NCI-H774 (cell line): ENCODE results near the gene IGSF9.
A peak's percentile ranks its signal among the peaks of the same experiment; 100 is the strongest.

Experiments
- DNase-seq: peaks from one replicate; lab custom pipeline; 2025; lab: John Stamatoyannopoulos, UW

IGSF9 gene, protein sequence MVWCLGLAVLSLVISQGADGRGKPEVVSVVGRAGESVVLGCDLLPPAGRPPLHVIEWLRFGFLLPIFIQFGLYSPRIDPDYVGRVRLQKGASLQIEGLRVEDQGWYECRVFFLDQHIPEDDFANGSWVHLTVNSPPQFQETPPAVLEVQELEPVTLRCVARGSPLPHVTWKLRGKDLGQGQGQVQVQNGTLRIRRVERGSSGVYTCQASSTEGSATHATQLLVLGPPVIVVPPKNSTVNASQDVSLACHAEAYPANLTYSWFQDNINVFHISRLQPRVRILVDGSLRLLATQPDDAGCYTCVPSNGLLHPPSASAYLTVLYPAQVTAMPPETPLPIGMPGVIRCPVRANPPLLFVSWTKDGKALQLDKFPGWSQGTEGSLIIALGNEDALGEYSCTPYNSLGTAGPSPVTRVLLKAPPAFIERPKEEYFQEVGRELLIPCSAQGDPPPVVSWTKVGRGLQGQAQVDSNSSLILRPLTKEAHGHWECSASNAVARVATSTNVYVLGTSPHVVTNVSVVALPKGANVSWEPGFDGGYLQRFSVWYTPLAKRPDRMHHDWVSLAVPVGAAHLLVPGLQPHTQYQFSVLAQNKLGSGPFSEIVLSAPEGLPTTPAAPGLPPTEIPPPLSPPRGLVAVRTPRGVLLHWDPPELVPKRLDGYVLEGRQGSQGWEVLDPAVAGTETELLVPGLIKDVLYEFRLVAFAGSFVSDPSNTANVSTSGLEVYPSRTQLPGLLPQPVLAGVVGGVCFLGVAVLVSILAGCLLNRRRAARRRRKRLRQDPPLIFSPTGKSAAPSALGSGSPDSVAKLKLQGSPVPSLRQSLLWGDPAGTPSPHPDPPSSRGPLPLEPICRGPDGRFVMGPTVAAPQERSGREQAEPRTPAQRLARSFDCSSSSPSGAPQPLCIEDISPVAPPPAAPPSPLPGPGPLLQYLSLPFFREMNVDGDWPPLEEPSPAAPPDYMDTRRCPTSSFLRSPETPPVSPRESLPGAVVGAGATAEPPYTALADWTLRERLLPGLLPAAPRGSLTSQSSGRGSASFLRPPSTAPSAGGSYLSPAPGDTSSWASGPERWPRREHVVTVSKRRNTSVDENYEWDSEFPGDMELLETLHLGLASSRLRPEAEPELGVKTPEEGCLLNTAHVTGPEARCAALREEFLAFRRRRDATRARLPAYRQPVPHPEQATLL

DNA sequence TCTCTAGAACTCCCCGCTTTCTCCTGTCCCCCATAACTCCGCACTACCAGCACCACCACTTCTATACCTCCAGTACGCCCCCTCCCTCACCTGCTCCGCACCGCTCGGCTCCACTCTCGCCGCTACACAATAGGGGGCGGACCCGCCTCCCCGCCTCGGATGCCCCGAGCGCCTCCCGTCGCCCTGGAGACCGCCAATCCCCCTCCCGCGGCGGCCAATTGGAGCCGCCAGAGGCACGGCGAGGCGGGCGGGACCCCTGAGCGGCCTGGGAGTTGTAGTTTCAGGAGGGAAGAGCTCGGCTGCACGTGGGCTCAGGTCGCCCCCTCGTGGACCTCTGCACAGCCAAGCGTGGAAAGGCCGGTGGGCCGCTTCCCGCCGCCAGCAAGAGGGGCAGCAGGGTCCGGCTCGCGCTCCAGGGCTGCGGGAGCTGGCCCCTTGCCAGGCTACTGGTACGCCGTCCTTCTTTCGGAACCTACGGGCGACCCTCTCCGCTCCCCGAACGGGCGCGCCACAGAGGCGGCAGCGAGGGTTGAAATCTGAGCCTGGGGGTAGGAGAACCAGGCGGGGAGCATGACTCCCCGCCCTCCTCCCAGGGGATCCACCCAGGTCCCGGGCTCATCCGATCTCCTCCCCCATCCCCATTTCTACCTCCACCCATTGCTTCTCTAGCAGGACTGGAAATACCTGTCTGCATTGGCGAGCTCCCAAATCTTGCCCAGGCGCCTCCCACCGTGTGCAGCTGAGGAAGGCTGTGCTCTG is at the start of gene IGSF9:
Gene IGSF9, minus strand, starts transcription at position 131 of the 759 bp plus-strand sequence. CDS start 2,159 bp downstream, outside the sequence.
- peak; percentile 66 for DNase-seq

DNA sequence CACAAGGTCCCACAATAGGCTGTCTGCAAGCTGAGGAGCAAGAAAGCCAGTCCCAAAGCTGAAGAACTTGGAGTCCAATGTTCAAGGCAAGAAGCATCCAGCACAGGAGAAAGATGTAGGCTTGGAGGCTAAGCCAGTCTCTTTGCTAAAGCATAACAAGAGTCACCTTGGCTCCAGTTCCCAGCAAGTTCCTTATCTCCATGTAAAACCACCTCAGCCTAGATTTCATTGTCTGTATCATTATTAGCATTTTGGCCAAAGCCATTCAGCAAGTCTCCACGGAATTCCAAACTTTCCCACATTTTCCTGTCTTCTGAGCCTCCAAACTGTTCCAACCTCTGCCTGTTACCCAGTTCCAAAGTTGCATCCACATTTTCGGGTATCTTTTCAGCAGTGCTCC is 49.5 kb upstream of the IGSF9 start:
- DNase-seq = no peak

GRCh38 chr1:159993911-159994310 is 48.5 kb upstream of the IGSF9 start:
- DNase-seq = no peak

GRCh38 chr1:159992161-159992560 is 46.7 kb upstream of the IGSF9 start:
- DNase-seq = no peak

DNA sequence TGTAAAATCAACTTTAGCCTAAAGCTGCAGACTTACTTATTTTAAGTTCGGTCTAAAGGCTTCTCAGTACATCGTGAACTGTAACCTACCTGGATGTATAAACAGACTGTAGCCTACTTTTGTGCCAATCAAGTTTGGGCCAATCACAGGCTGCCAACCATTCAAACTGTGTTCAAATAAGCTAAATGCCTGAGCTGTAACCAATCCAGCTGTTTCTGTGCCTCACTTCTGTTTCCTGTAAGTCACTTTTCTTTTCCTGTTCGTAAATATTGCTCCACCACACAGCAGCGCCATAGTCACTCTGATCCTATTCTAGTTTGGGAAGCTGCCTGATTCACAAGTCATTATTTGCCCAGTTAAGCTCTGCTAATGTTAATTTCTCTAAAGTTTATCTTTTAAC is 46.1 kb upstream of the IGSF9 start:
- DNase-seq = no peak

DNA sequence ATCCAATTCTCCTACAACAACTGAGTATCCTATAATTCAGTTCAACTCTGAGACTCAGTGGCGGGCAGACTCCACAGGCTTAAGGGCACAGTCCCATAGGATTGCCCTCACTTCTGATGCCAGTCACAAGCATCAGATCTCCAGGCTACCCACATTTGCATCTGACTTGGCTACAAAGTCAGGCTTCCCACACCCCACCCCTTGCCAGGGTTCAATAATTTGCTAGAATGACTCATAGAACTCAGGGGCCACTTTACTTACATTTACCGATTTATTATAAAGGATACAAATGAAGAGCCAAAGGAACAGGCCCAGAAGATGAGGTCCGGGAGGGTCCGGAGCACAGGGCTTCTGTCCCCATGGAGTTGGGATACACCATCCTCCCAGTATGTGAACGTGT is 44.6 kb upstream of the IGSF9 start:
- no peak for DNase-seq

- no peak for DNase-seq
Measured at GRCh38 chr1:159989581-159989980, 44.2 kb upstream of the IGSF9 start.

DNA sequence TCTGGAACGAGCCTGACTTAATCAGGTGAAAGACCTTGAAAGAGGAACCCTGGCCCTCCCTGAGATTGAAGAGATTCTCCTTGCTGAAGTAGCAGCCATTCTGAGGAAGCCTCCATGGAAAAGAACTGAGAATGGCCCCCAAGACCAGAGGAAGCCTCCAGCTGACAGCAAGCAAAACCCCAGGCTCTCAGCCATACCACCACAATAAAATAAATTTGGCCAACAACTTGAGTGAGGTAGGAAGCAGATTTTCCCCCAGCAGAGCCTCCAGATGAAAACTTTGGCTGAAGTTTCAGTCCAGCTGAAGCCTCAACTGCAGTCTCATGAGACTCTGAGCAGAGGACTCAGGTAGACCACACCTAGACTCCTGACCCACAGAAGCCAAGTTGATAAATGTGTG is 42.6 kb upstream of the IGSF9 start:
- DNase-seq = no peak

- DNase-seq = no peak
Measured at GRCh38 chr1:159987186-159987585, 41.8 kb upstream of the IGSF9 start.

GRCh38 chr1:159986531-159986930 is 41.1 kb upstream of the IGSF9 start:
- DNase-seq = no peak

- no peak for DNase-seq
Measured at GRCh38 chr1:159986093-159986492, 40.7 kb upstream of the IGSF9 start.

- no peak for DNase-seq
Measured at GRCh38 chr1:159985473-159985872, 40.1 kb upstream of the IGSF9 start.

- DNase-seq = no peak
Measured at GRCh38 chr1:159983681-159984080, 38.3 kb upstream of the IGSF9 start.

DNA sequence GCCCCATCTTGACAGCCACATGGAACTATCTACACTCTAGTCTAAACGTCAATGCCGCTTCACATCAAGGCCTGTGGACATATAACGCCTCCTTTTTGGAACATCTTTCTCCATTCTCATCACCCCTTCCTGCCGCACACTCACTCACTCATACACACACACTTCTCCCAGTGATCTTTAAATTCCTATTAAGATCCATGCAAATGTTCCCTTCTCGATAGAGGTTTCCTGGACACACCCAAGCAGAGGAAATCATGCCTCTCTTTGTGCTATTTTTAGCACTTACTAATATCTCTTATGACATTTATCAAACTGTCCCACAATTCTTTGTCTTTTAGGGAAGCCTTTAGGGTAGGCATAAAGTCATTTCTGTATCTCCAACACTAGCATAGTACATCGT is 36.9 kb upstream of the IGSF9 start:
- no peak for DNase-seq

DNA sequence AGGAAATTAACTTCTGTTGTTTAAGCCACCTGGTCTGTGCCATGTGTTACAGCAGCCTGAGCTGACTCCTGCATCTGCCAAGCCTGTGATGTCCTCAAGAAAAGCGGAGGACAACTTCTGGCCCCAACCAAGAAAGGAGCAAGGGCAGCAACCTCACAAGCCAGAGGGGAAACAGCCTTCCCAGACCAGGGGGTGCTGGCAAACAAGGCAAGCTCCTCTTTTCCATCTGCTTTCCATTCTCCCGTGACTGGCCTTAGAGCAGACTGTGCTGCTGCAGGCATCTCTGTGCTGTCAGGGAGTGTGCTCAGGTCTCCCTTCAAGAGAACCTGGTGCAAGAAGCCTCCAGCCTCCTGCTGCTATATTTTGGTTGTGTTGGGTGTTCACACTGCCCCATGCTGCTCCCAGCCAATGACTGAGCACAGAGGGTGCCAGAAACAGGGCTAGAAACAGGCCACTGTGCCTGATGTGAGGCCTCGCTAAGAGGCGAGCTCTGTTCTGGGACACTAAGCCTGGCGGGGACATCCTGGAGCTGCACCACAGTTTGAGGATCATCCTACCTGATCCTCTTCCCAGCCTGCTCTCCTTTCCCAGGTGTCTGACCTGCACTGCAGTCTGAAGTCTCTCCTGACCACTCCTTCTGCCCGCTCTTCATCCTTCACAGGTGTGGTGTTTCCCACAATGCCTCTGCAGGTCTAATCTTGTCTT is 36.1 kb upstream of the IGSF9 start:
- DNase-seq = no peak

- DNase-seq = no peak
Measured at GRCh38 chr1:159980786-159981185, 35.4 kb upstream of the IGSF9 start.

- no peak for DNase-seq
Measured at GRCh38 chr1:159980076-159980475, 34.7 kb upstream of the IGSF9 start.

GRCh38 chr1:159979257-159979656 is 33.8 kb upstream of the IGSF9 start:
- no peak for DNase-seq

DNA sequence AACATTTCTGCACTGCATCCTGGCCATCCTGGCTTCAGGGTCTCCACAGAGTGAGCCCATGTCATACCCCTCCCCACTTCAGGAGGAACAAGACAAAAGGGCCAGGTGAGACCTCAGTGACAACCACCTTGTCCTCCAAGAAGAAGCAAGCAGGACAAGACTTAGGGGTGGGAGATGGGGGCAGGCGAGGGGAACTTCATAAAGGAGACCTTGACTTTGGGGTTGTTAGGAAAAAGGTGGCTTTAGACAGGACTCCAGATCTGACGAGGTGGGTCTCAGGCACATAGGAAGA is 32.6 kb upstream of the IGSF9 start:
- no peak for DNase-seq

GRCh38 chr1:159977364-159978106 is 32.1 kb upstream of the IGSF9 start:
- no peak for DNase-seq
